SK-N-SH (cell line): Measurements from ENCODE around the gene ICE1. TPM values are rescaled to one million over a fixed set of nuclear protein-coding genes. Genes with fewer than 3 reads are reported as not detected.

Experiments used
- CTCF ChIA-PET: fragments of 300-600, 350-600 bp; formaldehyde crosslinking; extraction: SDS; loops from one replicate; lab custom pipeline; 2021; lab: Yijun Ruan, JAX
- POLR2A ChIA-PET: fragments of 350-600 bp; sonication (Branson Sonifier 250); formaldehyde crosslinking; extraction: SDS; loops from one replicate; lab custom pipeline; 2020; ENCODE audit warnings: antibody characterized with exemption, inconsistent platforms; lab: Yijun Ruan, JAX
- DNase-seq: peaks from one replicate; pipeline ENCODE4 v3.0.0; 2012
- H2AFZ ChIP-seq: fragments of 200-600 bp; sonication (generic); 2 replicates; pipeline ENCODE4 v1.8.1; 2016; ENCODE audit warnings: antibody characterized with exemption, mild to moderate bottlenecking, low read depth
- H3F3A ChIP-seq: fragments of 200-600 bp; sonication (generic); replicated peaks from 2 replicates; pipeline ENCODE3; 2016; ENCODE audit warnings: antibody characterized with exemption, mild to moderate bottlenecking; ENCODE audit not compliant: insufficient read depth
- H3K27ac ChIP-seq, 2 experiments: fragments of 200-500 bp in 1 of 2; fragments of 200-600 bp in 1 of 2; sonication (Bioruptor generic) in 1 of 2; sonication (generic), shearing (Covaris generic) in 1 of 2; 2 replicates each; pipeline versions ENCODE4 v1.5.1 to v1.6.1; 2014 to 2016; ENCODE audit warnings: low read depth in 2 of 2, inconsistent platforms in 1 of 2, low read length in 1 of 2, mild to moderate bottlenecking in 1 of 2, mixed read lengths in 1 of 2
- H3K27me3 ChIP-seq: fragments of 200-600 bp; sonication (generic), shearing (Covaris generic); 2 replicates; pipeline ENCODE4 v1.6.1; 2016; ENCODE audit warnings: mixed run types; ENCODE audit not compliant: insufficient read depth
- H3K36me3 ChIP-seq, 2 experiments: fragments of 200-500 bp in 1 of 2; fragments of 200-600 bp in 1 of 2; sonication (Bioruptor generic) in 1 of 2; sonication (generic) in 1 of 2; replicated peaks in 1 of 2; 2 replicates each; pipeline versions ENCODE3 to v1.5.1; 2014 to 2016; ENCODE audit warnings: low read length in 1 of 2, mild to moderate bottlenecking in 1 of 2; ENCODE audit not compliant: insufficient read depth in 2 of 2, control insufficient read depth in 1 of 2
- H3K4me1 ChIP-seq, 2 experiments: fragments of 200-500 bp in 1 of 2; fragments of 200-600 bp in 1 of 2; sonication (Bioruptor generic) in 1 of 2; sonication (generic), shearing (Covaris generic) in 1 of 2; 2 replicates each; pipeline versions ENCODE4 v1.5.1 to v1.6.1; 2014 to 2016; ENCODE audit warnings: low read depth in 1 of 2, low read length in 1 of 2, mixed run types in 1 of 2; ENCODE audit not compliant: insufficient read depth in 2 of 2, control insufficient read depth in 1 of 2
- H3K4me2 ChIP-seq: fragments of 200-600 bp; sonication (generic), shearing (Covaris generic); 2 replicates; pipeline ENCODE4 v1.6.1; 2017; ENCODE audit warnings: mixed run types
- H3K4me3 ChIP-seq, 2 experiments: fragments of 200-500 bp in 1 of 2; fragments of 200-600 bp in 1 of 2; sonication (Bioruptor generic) in 1 of 2; sonication (generic), shearing (Covaris generic) in 1 of 2; 2 replicates each; pipeline versions ENCODE4 v1.5.1 to v1.8.1; 2014 to 2016; ENCODE audit warnings: low read depth in 2 of 2, inconsistent platforms in 1 of 2, low read length in 1 of 2, mild to moderate bottlenecking in 1 of 2, mixed read lengths in 1 of 2, moderate library complexity in 1 of 2
- H3K79me2 ChIP-seq: fragments of 200-600 bp; sonication (generic); 2 replicates; pipeline ENCODE4 v1.8.1; 2017; ENCODE audit warnings: mild to moderate bottlenecking; ENCODE audit not compliant: insufficient read depth
- H3K9ac ChIP-seq: fragments of 200-600 bp; sonication (generic); 2 replicates; pipeline ENCODE4 v1.6.1; 2017; ENCODE audit warnings: mixed run types
- H3K9me2 ChIP-seq: fragments of 200-600 bp; sonication (generic); 2 replicates; pipeline ENCODE4 v1.6.1; 2017; ENCODE audit warnings: mixed run types
- H3K9me3 ChIP-seq: fragments of 200-600 bp; sonication (generic); 2 replicates; pipeline ENCODE4 v1.6.1; 2017; ENCODE audit warnings: mixed run types, mild to moderate bottlenecking, moderate library complexity
- H4K20me1 ChIP-seq: fragments of 200-600 bp; sonication (generic); 2 replicates; pipeline ENCODE4 v1.6.1; 2017; ENCODE audit warnings: mild to moderate bottlenecking, mixed run types; ENCODE audit not compliant: insufficient read depth
- ELF1 ChIP-seq: IDR thresholded peaks from 2 replicates; pipeline ENCODE4 v1.4.0; 2012
- GATA2 ChIP-seq: sonication (generic); formaldehyde crosslinking; IDR thresholded peaks from 2 replicates; pipeline ENCODE4 v1.5.0; 2020; ENCODE audit warnings: mild to moderate bottlenecking, missing genetic modification reagents
- NRF1 ChIP-seq: IDR thresholded peaks from 2 replicates; pipeline ENCODE4 v1.6.1; 2012; ENCODE audit warnings: low read depth, mild to moderate bottlenecking, low read length
- RAD21 ChIP-seq: IDR thresholded peaks from 2 replicates; pipeline ENCODE4 v1.6.1; 2012; ENCODE audit warnings: mild to moderate bottlenecking, low read length
- SMC3 ChIP-seq: IDR thresholded peaks from 2 replicates; pipeline ENCODE4 v1.6.1; 2012; ENCODE audit warnings: low read depth, low read length, improper control_type of control experiment
- WGBS: methylation state at CpG from one replicate; pipeline ENCODE4 v1.1.6; 2017; ENCODE audit warnings: low lambda C conversion rate; 5-methylcytosine and 5-hydroxymethylcytosine counted together
- polyA plus RNA-seq, 3 experiments: library from polyadenylated mRNA; depleted of rRNA; stranded (reverse); fragments of >200 nt; gene quantifications; 2 replicates each; pipeline ENCODE4 v1.2.3, GENCODE V29; 2012
- TF ChIP-seq, protein P1 (sequence below): fragments of 200-600 bp; sonication (generic); IDR thresholded peaks from 2 replicates; pipeline ENCODE4 v1.6.1; 2017; ENCODE audit warnings: antibody characterized with exemption, mild to moderate bottlenecking, moderate library complexity

ICE1 gene
- polyA plus RNA-seq, 1 of the 3 experiments (the other 2 are of a cell fraction), result 9.4 TPM

DNA sequence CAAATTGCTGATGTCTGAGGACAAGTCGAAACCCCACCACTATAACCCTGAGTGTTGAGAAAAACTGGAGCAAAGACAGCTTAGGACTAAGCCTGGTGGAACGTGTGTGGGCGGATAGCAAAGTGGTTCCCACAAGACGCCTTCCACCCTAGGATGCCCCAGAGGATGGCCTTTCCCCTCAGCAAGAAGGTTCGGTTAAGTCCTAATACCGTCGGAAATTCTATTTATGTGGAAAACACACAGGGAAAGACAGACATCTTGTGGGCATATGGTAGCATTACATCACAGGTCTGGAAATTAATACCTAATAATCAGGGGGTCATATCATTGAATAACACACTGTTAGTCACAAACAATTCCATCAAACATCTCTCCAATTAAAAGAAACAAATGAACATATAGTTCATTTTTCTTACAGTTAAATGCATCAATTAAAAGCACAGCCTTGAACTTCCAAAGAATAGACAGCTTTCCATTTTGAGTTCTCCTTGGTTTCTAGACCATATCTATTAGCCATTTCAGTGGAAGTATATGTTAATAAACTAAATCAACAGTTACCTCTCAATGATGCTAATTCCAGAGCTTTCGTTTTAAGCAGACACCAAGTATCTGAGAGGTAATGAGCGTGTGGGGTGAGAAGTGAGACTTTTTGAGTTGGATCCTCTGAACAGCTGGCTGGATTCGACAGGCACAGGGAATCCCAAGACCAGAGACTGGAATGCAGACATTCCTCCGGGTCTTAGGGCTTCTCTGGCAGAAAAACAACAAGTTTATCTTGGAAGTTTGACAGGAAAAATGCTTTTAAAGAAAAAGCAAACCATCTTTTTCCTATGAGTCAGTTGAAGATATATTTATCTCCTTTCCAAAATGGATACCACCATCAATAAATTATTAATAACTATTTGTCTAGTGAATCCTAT lies 2.9 kb upstream of the ICE1 start:
- ChIA-PET POLR2A (no interaction called here), CTCF (interaction anchor here (0.6 to 6.5 kb wide), 46 partner anchors 11 to 557 kb away, joined by 3 to 105 read pairs (median 4); partner anchors contain the start of gene ADAMTS16)
- no peak overlapping the region for H3K9ac ChIP-seq
- TF ChIP-seq SMC3, result peak; percentile 91
- TF ChIP-seq, protein P1, sequence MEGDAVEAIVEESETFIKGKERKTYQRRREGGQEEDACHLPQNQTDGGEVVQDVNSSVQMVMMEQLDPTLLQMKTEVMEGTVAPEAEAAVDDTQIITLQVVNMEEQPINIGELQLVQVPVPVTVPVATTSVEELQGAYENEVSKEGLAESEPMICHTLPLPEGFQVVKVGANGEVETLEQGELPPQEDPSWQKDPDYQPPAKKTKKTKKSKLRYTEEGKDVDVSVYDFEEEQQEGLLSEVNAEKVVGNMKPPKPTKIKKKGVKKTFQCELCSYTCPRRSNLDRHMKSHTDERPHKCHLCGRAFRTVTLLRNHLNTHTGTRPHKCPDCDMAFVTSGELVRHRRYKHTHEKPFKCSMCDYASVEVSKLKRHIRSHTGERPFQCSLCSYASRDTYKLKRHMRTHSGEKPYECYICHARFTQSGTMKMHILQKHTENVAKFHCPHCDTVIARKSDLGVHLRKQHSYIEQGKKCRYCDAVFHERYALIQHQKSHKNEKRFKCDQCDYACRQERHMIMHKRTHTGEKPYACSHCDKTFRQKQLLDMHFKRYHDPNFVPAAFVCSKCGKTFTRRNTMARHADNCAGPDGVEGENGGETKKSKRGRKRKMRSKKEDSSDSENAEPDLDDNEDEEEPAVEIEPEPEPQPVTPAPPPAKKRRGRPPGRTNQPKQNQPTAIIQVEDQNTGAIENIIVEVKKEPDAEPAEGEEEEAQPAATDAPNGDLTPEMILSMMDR, result peak; percentile 90
- peak; percentile 96 for TF ChIP-seq RAD21
- no peak for TF ChIP-seq ELF1
- WGBS, result 16% methylated on average over 11 of the region's 11 CpGs
- H3K9me3 ChIP-seq, result no peaks in the 10 kb centered on the region
- H3K27me3 ChIP-seq, result no peaks in the 10 kb centered on the region
- peaks cover 7% of the 10 kb centered on the region for H3F3A ChIP-seq
- peak; percentile 64 for DNase-seq
- peaks cover 16% of the 10 kb centered on the region for H4K20me1 ChIP-seq
- H3K4me2 ChIP-seq, result peak overlapping the region; percentile 35; the same call in 1 of the 2 replicates
- no peaks in the 10 kb centered on the region for H3K9me2 ChIP-seq
- peaks cover 15 to 21% of the 10 kb centered on the region in 2 experiments for H3K4me1 ChIP-seq
- peak overlapping the region in 1 of 2 experiments; percentile 68; a peak in 2 of 4 replicates for H3K27ac ChIP-seq
- H2AFZ ChIP-seq, result no peak overlapping the region; the same call in 1 of the 2 replicates
- no peak overlapping the region; a peak in 1 of 4 replicates for H3K4me3 ChIP-seq
- H3K79me2 ChIP-seq, result peaks cover 20% of the 10 kb centered on the region
- no peaks in the 10 kb centered on the region for H3K36me3 ChIP-seq

DNA sequence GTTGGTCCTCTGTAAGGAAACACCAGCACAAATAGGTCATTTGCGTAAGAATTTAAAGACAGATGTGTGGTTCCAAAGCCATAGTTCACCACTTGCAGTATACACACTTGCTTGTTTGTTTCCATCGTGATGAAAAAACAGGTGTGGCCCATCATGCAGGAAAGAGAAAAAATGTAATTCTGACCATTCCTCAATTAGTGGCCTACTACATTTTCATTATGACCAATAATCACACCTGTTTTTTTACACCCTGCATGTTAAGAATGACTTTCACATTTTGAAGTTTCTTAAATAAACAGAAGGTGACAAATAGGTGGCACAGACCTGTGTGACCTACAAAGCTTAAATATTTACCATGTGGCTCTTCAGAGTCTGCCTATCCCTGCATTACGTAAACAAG lies 2.2 kb upstream of the ICE1 start:
- ChIA-PET CTCF (interaction anchor here (0.6 to 6.5 kb wide), 23 partner anchors 11 to 558 kb away, joined by 3 to 105 read pairs (median 5); partner anchors contain the start of gene ADAMTS16), POLR2A (no interaction called here)
- no peaks in the 10 kb centered on the region for H3K9me3 ChIP-seq
- WGBS, result 88% methylated on average over 3 of the region's 3 CpGs
- H2AFZ ChIP-seq, result no peak overlapping the region; the same call in 1 of the 2 replicates
- no peak for TF ChIP-seq NRF1
- no peak for TF ChIP-seq GATA2 (CRISPR knock-in tag)
- H3K27me3 ChIP-seq, result no peaks in the 10 kb centered on the region
- H3K4me1 ChIP-seq, result peaks cover 18 to 23% of the 10 kb centered on the region in 2 experiments
- H3F3A ChIP-seq, result peaks cover 7% of the 10 kb centered on the region
- peaks cover 27% of the 10 kb centered on the region for H3K79me2 ChIP-seq
- H4K20me1 ChIP-seq, result peaks cover 23% of the 10 kb centered on the region
- no peak overlapping the region for H3K9ac ChIP-seq
- DNase-seq, result no peak
- H3K4me3 ChIP-seq, result no peak overlapping the region
- no peaks in the 10 kb centered on the region for H3K36me3 ChIP-seq
- peak overlapping the region; percentile 35; the same call in 1 of the 2 replicates for H3K4me2 ChIP-seq
- H3K27ac ChIP-seq, result peak overlapping the region in 1 of 2 experiments; percentile 68; a peak in 1 of 4 replicates
- H3K9me2 ChIP-seq, result no peaks in the 10 kb centered on the region
